Breast epithelium (tissue), 3 donors: Measurements from ENCODE around the gene GPR157.

Experiments used
- CTCF ChIP-seq, 3 donors: fragments of 450-650 bp; IDR thresholded peaks; one replicate each; pipeline ENCODE4 v1.5.1; 2016 to 2017; ENCODE audit warnings: antibody characterized with exemption in 3 of 3, mild to moderate bottlenecking in 3 of 3, moderate library complexity in 3 of 3
- POLR2AphosphoS5 ChIP-seq, 3 donors: sonication (generic); formaldehyde crosslinking; IDR thresholded peaks; one replicate each; pipeline ENCODE4 v1.6.1; 2017; ENCODE audit warnings: antibody characterized with exemption in 3 of 3

GRCh38 chr1:9073143-9073542 is 55.8 kb downstream of the GPR157 start:
- TF ChIP-seq CTCF (IDR thresholded peaks at IDR 0.05) = no peak
- TF ChIP-seq POLR2AphosphoS5 (IDR thresholded peaks at IDR 0.05) = no peak
